Activated CD8-positive, alpha-beta memory T cell treated with anti-CD3 and anti-CD28 coated beads for 48 hours (primary cell): Measurements from ENCODE around the gene ULK4.

ENCODE experiments used
- DNase-seq, 3 experiments: peaks; one replicate each; pipeline ENCODE4 v3.0.0-alpha.2; 2020; ENCODE audit warnings: low read depth in 2 of 3, low spot score in 2 of 3

Gene ULK4

GRCh38 chr3:41199866-41200668, 761.8 kb downstream of the ULK4 start:
- DNase-seq = no peak

- DNase-seq = peak; percentile 80 to 84 (median 81)
These were observed 762.7 kb downstream of the ULK4 start, which contains the start of gene CTNNB1 for GRCh38 chr3:41198950-41199865. Gene CTNNB1, plus strand, starts transcription at chr3:41199505. Its CDS starts 24,564 bp downstream, at chr3:41224069.

DNA sequence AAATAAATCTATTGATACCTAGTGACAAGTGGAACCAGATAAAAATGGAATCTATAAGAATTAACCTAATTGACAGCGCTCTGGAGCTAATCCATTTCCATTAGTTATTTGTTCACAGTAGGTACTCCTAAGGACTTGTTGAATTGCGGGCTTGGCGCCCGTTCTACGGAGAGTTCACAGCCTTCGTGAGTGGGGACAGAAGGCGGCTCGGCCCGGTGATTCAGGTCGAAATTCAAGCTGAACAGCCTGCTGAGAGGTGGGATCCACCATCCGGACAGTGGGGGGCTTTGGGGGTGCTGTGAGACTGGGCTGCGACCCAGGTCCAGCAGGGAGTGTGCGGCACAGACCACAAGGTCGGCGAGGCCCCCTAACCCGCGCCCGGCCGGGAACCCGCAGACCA, 763.4 kb downstream of the ULK4 start:
- DNase-seq = no peak

GRCh38 chr3:41198046-41198445, 763.9 kb downstream of the ULK4 start:
- no peak for DNase-seq
